Peyer's patch (tissue), 4 donors: ENCODE data around the gene PKP1.

ENCODE experiments used
- CTCF ChIP-seq, 6 experiments: fragments of 450-650 bp in 4 of 6; fragments of 200-600 bp in 2 of 6; sonication (generic) in 1 of 6; IDR thresholded peaks; one replicate each; pipeline ENCODE4 v1.5.1; 2017 to 2019; ENCODE audit warnings: antibody characterized with exemption in 6 of 6, mild to moderate bottlenecking in 3 of 6, moderate library complexity in 1 of 6
- POLR2A ChIP-seq, 2 donors: fragments of 450-650 bp; IDR thresholded peaks; one replicate each; pipeline ENCODE4 v1.5.1; 2017; ENCODE audit warnings: antibody characterized with exemption in 2 of 2, mild to moderate bottlenecking in 2 of 2, moderate library complexity in 2 of 2

- TF ChIP-seq CTCF (IDR thresholded peaks at IDR 0.05) (no peak), POLR2A (IDR thresholded peaks at IDR 0.05) (no peak)
Observed at GRCh38 chr1:201319631-201320030, 36.3 kb downstream of the PKP1 start.
